Type B pancreatic cell (in vitro differentiated cells): ENCODE results near the gene SETBP1. TPM values are rescaled to one million over a fixed set of nuclear protein-coding genes. Genes with fewer than 3 reads are reported as not detected.

ENCODE experiments used
- DNase-seq: peaks from one replicate; pipeline ENCODE4 v3.0.0; 2021; ENCODE audit warnings: mixed read lengths; ENCODE audit not compliant: unreplicated experiment; ENCODE audit errors: extremely low spot score
- H3K27ac Mint-ChIP-seq: 2 replicates; pipeline ENCODE4 v1.8.0; 2021; ENCODE audit warnings: mild to moderate bottlenecking, mixed read lengths
- H3K27me3 Mint-ChIP-seq: 2 replicates; pipeline ENCODE4 v1.8.0; 2021; ENCODE audit warnings: mixed read lengths
- H3K36me3 Mint-ChIP-seq: 2 replicates; pipeline ENCODE4 v1.8.0; 2021; ENCODE audit warnings: mixed read lengths
- H3K4me1 Mint-ChIP-seq: one replicate; pipeline ENCODE4 v1.8.0; 2021; ENCODE audit warnings: mixed read lengths; ENCODE audit not compliant: unreplicated experiment
- H3K4me3 Mint-ChIP-seq: 2 replicates; pipeline ENCODE4 v1.8.0; 2021; ENCODE audit warnings: mild to moderate bottlenecking, mixed read lengths
- H3K9me3 Mint-ChIP-seq: 2 replicates; pipeline ENCODE4 v1.8.0; 2021; ENCODE audit warnings: mixed read lengths
- total RNA-seq: library from RNA; stranded (reverse); gene quantifications from 2 replicates; pipeline ENCODE4 v1.2.1, GENCODE V29; 2021; ENCODE audit warnings: low replicate concordance
- TF ChIP-seq, protein P1 (sequence below): fragments of 200-600 bp; sonication (generic); conservative IDR thresholded peaks from 2 replicates; pipeline ENCODE4 v1.5.0; 2021; ENCODE audit warnings: antibody characterized with exemption, mild to moderate bottlenecking

Gene SETBP1
- total RNA-seq, 1 donor from 2014 or later: 62.7 TPM

DNA sequence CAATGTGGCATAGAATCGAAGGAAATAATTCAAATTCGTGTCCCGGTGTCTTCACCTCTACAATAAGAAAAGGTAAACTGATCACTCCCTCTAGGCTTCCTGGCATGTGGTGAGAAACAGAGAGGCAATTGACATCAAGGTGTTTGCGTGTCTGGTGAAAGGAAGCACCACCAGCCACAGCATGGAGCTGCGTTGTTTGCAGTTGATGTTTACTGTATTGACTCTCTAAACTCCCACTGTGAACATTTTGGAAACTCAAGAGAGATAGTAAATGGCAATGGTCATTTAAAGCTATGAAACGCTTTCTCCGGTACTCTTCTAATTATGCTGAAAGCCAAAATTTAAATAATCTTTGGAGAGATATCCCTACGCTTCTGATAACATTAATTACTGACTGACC, 82.6 kb downstream of the SETBP1 start:
- TF ChIP-seq, protein P1, sequence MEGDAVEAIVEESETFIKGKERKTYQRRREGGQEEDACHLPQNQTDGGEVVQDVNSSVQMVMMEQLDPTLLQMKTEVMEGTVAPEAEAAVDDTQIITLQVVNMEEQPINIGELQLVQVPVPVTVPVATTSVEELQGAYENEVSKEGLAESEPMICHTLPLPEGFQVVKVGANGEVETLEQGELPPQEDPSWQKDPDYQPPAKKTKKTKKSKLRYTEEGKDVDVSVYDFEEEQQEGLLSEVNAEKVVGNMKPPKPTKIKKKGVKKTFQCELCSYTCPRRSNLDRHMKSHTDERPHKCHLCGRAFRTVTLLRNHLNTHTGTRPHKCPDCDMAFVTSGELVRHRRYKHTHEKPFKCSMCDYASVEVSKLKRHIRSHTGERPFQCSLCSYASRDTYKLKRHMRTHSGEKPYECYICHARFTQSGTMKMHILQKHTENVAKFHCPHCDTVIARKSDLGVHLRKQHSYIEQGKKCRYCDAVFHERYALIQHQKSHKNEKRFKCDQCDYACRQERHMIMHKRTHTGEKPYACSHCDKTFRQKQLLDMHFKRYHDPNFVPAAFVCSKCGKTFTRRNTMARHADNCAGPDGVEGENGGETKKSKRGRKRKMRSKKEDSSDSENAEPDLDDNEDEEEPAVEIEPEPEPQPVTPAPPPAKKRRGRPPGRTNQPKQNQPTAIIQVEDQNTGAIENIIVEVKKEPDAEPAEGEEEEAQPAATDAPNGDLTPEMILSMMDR: no peak
- Mint-ChIP-seq H3K27me3 (no peaks in the 10 kb centered on the region), H3K4me3 (no peak overlapping the region), H3K9me3 (peaks cover 18% of the 10 kb centered on the region), H3K4me1 (peaks cover 58% of the 10 kb centered on the region), H3K36me3 (peaks cover 25% of the 10 kb centered on the region), H3K27ac (no peak overlapping the region)
- no peak for DNase-seq

GRCh38 chr18:44764863-44765262, 84.2 kb downstream of the SETBP1 start:
- H3K4me1 Mint-ChIP-seq: peaks cover 51% of the 10 kb centered on the region
- H3K27ac Mint-ChIP-seq: no peak overlapping the region
- DNase-seq: no peak
- H3K9me3 Mint-ChIP-seq: peaks cover 24% of the 10 kb centered on the region
- TF ChIP-seq, protein P1: no peak
- H3K27me3 Mint-ChIP-seq: no peaks in the 10 kb centered on the region
- H3K4me3 Mint-ChIP-seq: no peak overlapping the region
- H3K36me3 Mint-ChIP-seq: peaks cover 22% of the 10 kb centered on the region

DNA sequence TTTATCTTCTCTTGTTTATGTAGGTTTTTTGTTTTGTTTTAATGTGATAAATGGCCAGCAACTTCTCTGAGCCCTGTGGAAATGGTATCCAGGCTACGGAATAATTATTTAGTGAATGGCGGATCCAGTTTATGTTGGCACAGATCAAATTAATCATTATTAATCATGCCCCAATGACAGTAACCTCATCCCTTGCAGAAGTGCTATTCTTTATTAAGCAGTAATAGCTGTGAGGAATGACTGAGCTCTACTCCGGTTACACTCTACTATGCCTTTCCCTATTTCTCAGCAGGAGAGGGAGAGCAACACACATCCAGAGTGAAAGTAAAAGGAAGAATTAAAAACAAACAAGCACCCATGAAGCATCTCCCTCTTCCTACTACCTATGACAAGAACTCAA, 84.8 kb downstream of the SETBP1 start:
- no peak for DNase-seq
- H3K36me3 Mint-ChIP-seq: peaks cover 22% of the 10 kb centered on the region
- H3K4me3 Mint-ChIP-seq: no peak overlapping the region
- H3K27ac Mint-ChIP-seq: no peak overlapping the region
- TF ChIP-seq, protein P1: no peak
- H3K9me3 Mint-ChIP-seq: peaks cover 24% of the 10 kb centered on the region
- peaks cover 47% of the 10 kb centered on the region for H3K4me1 Mint-ChIP-seq
- no peaks in the 10 kb centered on the region for H3K27me3 Mint-ChIP-seq

GRCh38 chr18:44766450-44766849, 85.8 kb downstream of the SETBP1 start:
- TF ChIP-seq, protein P1: no peak
- no peak overlapping the region for H3K4me3 Mint-ChIP-seq
- peaks cover 22% of the 10 kb centered on the region for H3K36me3 Mint-ChIP-seq
- no peaks in the 10 kb centered on the region for H3K27me3 Mint-ChIP-seq
- peaks cover 53% of the 10 kb centered on the region for H3K4me1 Mint-ChIP-seq
- H3K9me3 Mint-ChIP-seq: peaks cover 24% of the 10 kb centered on the region
- H3K27ac Mint-ChIP-seq: no peak overlapping the region
- no peak for DNase-seq

GRCh38 chr18:44767807-44768206, 87.1 kb downstream of the SETBP1 start:
- no peaks in the 10 kb centered on the region for H3K27me3 Mint-ChIP-seq
- H3K36me3 Mint-ChIP-seq: peaks cover 21% of the 10 kb centered on the region
- H3K4me1 Mint-ChIP-seq: peaks cover 53% of the 10 kb centered on the region
- peaks cover 16% of the 10 kb centered on the region for H3K9me3 Mint-ChIP-seq
- H3K27ac Mint-ChIP-seq: no peak overlapping the region
- no peak overlapping the region for H3K4me3 Mint-ChIP-seq
- DNase-seq: no peak
- TF ChIP-seq, protein P1: no peak

DNA sequence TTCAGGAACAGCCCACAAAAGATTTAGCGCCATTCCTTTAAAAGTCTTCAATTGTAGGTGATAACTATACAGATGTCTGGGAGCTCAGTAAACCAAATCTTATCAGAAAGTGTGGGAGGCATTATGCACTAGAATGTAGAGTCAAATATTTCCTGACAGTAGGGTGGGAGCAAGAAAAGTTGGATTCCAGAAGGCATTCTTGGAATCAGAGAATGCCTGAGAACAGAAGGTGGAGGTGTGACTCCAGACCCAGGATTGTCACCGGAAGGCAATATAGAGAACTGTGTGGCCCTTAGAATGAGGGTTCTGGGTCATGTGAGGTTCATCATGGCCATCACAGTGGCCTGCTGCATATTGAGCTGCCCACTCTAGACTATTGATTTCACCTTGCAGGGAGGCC, 90.0 kb downstream of the SETBP1 start:
- Mint-ChIP-seq H3K4me1 (peaks cover 47% of the 10 kb centered on the region), H3K27me3 (no peaks in the 10 kb centered on the region), H3K27ac (no peak overlapping the region), H3K4me3 (no peak overlapping the region), H3K9me3 (peaks cover 10% of the 10 kb centered on the region), H3K36me3 (peaks cover 22% of the 10 kb centered on the region)
- TF ChIP-seq, protein P1: no peak
- DNase-seq: no peak
